Activated naive CD4-positive, alpha-beta T cell treated with anti-CD3 and anti-CD28 coated beads for 36 hours (primary cell): ENCODE measurements around the gene LYSMD4. TPM values are rescaled to one million over a fixed set of nuclear protein-coding genes. Genes with fewer than 3 reads are reported as not detected.
A peak's percentile ranks its signal among the peaks of the same experiment; 100 is the strongest.

Experiments
- CTCF ChIA-PET: fragments of 350-600 bp; sonication (Branson Sonifier 250); formaldehyde crosslinking; loops from one replicate; lab custom pipeline; 2021; ENCODE audit warnings: antibody characterized with exemption; lab: Charles Lee
- DNase-seq: peaks from one replicate; pipeline ENCODE4 v3.0.0-alpha.2; 2020
- H3K27ac Mint-ChIP-seq: one replicate; pipeline ENCODE4 v1.8.0; 2021; ENCODE audit warnings: mild to moderate bottlenecking, mixed read lengths
- H3K27me3 Mint-ChIP-seq: one replicate; pipeline ENCODE4 v1.8.0; 2021; ENCODE audit warnings: low read depth, mixed read lengths
- H3K36me3 Mint-ChIP-seq: one replicate; pipeline ENCODE4 v1.8.0; 2021; ENCODE audit warnings: low read depth, mixed read lengths
- H3K4me1 Mint-ChIP-seq: one replicate; pipeline ENCODE4 v1.8.0; 2021; ENCODE audit warnings: low read depth, mixed read lengths
- H3K4me3 Mint-ChIP-seq: one replicate; pipeline ENCODE4 v1.8.0; 2021; ENCODE audit warnings: mild to moderate bottlenecking, moderate library complexity, mixed read lengths
- H3K9me3 Mint-ChIP-seq: one replicate; pipeline ENCODE4 v1.8.0; 2021; ENCODE audit warnings: mixed read lengths
- intact Hi-C: fragments of 100-400 bp; cut with micrococcal nuclease; formaldehyde crosslinking; loops from one replicate; pipeline ENCODE4 v1.15.1; 2023
- total RNA-seq, 2 experiments: library from RNA; stranded (reverse); gene quantifications; one replicate each; pipeline ENCODE4 v1.2.3, GENCODE V29; 2021

Gene LYSMD4
- total RNA-seq, 2 experiments from 2014 or later: 4.9 TPM

DNA sequence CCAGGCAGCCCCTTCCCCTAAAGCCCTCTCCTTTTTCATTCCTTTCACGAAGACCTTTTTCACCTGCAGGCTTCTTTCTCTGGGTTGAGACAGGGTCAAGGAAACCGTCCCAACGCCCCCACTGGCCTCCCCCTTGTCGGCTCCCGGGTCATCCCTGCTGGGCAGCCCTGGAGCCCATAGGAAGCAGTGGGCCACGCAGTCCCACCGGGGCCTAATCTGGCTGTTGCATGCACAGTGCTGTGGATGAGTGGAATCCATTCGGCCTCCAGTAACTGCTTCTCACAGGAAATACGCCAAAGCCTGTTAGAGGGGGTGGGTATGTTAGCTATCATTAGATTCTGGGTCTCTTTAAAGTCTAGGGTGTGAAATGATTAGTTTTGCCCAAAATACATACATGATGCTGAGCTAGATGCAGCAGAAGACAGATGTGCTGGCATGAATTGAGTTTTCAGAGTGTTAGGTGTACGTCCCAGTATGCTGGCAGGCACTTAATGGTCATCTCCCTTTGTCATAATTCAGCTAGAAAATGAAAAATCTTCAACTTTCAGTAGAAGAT is 16.6 kb downstream of the LYSMD4 start:
- intact Hi-C loops: no loop called here
- Mint-ChIP-seq H3K36me3 (peaks cover 5% of the 10 kb centered on the region), H3K27ac (no peak overlapping the region), H3K9me3 (no peaks in the 10 kb centered on the region), H3K27me3 (no peaks in the 10 kb centered on the region), H3K4me1 (peaks cover 40% of the 10 kb centered on the region), H3K4me3 (no peak overlapping the region)
- CTCF ChIA-PET: interaction anchor here (1.0 to 4.0 kb wide), 3 partner anchors 12 to 444 kb away, joined by 4 to 30 read pairs (median 5); no protein-coding TSS in a partner anchor
- no peak for DNase-seq

DNA sequence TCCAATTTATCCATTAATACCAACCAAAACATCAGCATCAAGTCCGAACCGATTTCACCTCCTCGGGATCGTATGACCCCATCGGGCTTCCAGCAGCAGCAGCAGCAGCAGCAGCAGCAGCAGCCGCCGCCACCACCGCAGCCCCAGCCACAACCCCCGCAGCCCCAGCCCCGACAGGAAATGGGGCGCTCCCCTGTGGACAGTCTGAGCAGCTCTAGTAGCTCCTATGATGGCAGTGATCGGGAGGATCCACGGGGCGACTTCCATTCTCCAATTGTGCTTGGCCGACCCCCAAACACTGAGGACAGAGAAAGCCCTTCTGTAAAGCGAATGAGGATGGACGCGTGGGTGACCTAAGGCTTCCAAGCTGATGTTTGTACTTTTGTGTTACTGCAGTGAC is 20.8 kb downstream of the LYSMD4 start:
- no peak overlapping the region for H3K4me3 Mint-ChIP-seq
- H3K36me3 Mint-ChIP-seq: peaks cover 20% of the 10 kb centered on the region
- no peaks in the 10 kb centered on the region for H3K27me3 Mint-ChIP-seq
- no peak for DNase-seq
- H3K9me3 Mint-ChIP-seq: no peaks in the 10 kb centered on the region
- no peak overlapping the region for H3K27ac Mint-ChIP-seq
- CTCF ChIA-PET: interaction anchor here (0.7 to 1.1 kb wide), 2 partner anchors 8 to 440 kb away, joined by 3 read pairs; no protein-coding TSS in a partner anchor
- intact Hi-C loops: no loop called here
- H3K4me1 Mint-ChIP-seq: peaks cover 19% of the 10 kb centered on the region

DNA sequence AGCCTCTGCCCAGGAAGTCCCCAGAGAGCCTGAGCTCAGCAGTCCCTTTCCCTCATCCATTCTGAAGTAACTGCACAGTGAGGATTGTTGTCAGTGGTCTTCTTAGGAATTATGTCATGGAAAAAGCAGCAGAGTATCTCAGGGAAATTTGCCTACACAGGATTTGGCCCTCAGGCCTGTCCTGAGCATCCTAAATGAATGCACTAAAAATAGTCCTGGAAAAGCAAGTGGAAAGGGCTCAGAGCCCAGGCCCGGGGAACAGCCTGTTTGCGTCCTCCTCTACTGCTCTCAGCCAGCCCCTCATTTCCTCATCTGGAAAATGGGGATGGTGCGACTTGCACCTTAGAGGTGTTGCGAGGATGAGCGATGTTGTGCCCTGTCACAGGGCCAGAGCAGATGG is 21.6 kb downstream of the LYSMD4 start:
- no peak for DNase-seq

DNA sequence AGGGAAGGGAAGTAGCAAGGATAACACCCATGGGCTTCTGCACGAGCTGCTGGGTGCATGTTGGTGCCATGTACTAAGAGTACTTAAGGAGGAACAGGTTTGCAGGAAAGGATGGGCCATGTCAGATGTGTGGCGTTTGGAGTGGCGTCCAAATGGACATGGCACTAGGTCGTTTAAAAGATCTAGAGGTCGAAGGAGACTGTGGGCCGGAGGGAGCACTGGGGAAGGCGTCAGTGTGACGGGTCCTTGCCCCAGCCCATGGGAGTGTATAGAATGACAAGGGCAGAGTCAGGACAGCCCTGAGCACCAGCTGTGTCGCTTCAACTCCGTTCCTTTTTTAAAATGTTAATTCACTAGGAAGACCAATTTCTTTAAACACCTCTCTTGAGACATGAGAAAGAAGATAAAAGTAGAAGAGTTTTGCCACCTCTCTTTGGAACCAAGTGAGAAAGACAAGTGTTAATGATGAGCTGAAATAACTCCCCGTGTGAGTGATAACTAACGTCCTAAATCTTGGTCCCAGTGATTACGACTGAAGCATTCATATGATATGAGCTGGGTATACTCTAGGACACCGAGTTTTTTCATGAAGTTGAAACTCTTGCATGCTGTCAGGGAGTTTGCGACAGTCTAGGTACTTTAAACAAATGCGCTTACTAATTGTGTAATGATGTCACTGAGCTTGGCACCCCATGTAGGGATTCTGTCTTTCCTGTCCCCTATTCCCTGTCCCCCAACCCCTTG is 23.8 kb downstream of the LYSMD4 start:
- CTCF ChIA-PET: interaction anchor here (1.0 to 1.3 kb wide), 2 partner anchors 8 to 21 kb away, joined by 3 read pairs; no protein-coding TSS in a partner anchor
- no peaks in the 10 kb centered on the region for H3K9me3 Mint-ChIP-seq
- H3K27ac Mint-ChIP-seq: no peak overlapping the region
- H3K36me3 Mint-ChIP-seq: peaks cover 18% of the 10 kb centered on the region
- DNase-seq: no peak
- no peaks in the 10 kb centered on the region for H3K27me3 Mint-ChIP-seq
- peaks cover 35% of the 10 kb centered on the region for H3K4me1 Mint-ChIP-seq
- intact Hi-C loops: loop anchor here (10.0 kb wide), 1 partner anchor 625 kb away; no protein-coding TSS in a partner anchor
- no peak overlapping the region for H3K4me3 Mint-ChIP-seq

More for the DNA sequence above, 21.6 kb downstream of the LYSMD4 start:
- peaks cover 26% of the 10 kb centered on the region for H3K4me1 Mint-ChIP-seq
- no peak overlapping the region for H3K27ac Mint-ChIP-seq
- no peaks in the 10 kb centered on the region for H3K27me3 Mint-ChIP-seq
- H3K9me3 Mint-ChIP-seq: no peaks in the 10 kb centered on the region
- CTCF ChIA-PET: no interaction called here
- no peak overlapping the region for H3K4me3 Mint-ChIP-seq
- intact Hi-C loops: no loop called here
- peaks cover 20% of the 10 kb centered on the region for H3K36me3 Mint-ChIP-seq

DNA sequence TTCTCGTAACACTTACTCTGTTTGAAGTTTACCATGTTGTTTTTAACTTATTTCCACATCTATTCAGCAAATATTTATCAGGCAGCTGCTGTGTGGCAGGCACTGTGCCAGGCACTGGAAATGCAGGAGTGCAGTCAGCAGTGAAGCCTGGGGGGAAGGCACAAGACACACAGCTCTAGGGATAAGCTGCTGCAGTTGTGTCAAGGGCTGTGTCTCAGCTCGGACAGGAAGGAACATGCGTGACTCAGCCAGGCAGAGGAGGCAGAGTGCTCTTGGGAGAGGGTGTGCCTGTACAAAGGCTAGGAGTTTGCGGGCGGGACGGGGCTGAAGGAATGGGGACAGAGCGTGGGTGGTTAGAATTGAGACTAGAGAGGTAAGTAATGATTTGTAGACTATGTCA is 24.7 kb downstream of the LYSMD4 start:
- H3K27ac Mint-ChIP-seq: no peak overlapping the region
- intact Hi-C loops: loop anchor here (10.0 kb wide), 1 partner anchor 626 kb away; no protein-coding TSS in a partner anchor
- no peaks in the 10 kb centered on the region for H3K27me3 Mint-ChIP-seq
- H3K9me3 Mint-ChIP-seq: no peaks in the 10 kb centered on the region
- peaks cover 18% of the 10 kb centered on the region for H3K36me3 Mint-ChIP-seq
- peaks cover 42% of the 10 kb centered on the region for H3K4me1 Mint-ChIP-seq
- CTCF ChIA-PET: interaction anchor here (0.6 to 1.3 kb wide), 2 partner anchors 21 to 436 kb away, joined by 3 read pairs; no protein-coding TSS in a partner anchor
- DNase-seq: no peak
- no peak overlapping the region for H3K4me3 Mint-ChIP-seq

DNA sequence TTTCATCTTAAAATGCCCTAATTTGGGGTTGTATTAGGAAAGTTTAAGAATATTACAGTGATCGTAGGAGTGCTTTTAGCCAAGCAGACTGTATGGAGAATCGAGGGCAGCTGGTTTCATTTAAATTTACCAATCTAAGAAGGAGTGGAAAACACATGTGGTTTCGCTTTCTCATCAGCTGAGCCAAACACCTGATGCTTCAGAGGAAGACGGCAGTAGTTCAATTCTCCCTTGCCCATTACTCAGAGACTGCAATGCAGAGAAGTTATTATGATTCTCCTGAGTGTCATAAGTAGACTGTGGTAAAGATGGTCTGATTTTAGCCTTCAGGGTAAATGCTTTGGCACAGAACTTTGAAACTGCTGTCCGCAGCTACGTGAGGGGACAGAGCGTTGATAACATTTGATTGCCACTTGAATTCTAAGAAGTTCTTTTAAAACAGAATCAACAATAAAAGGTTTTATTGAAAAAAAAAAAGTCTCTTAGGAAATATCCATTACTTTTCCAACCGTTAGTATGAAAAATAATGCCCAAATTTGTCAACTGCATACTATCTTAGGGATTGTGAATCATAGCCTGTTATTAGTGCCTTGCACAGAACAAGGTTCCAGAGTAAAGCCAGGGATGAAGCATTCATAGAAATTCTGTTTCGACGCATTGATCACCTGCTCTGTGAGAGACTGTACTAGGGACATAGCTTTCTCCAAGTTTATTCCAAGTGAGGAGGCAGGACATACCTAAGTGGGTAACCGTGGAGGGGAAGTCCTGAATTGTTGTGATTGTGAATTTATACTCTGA is 25.6 kb downstream of the LYSMD4 start:
- Mint-ChIP-seq H3K27ac (peak overlapping the region; percentile 67), H3K36me3 (peaks cover 15% of the 10 kb centered on the region), H3K9me3 (no peaks in the 10 kb centered on the region), H3K27me3 (no peaks in the 10 kb centered on the region), H3K4me1 (peaks cover 51% of the 10 kb centered on the region), H3K4me3 (peak overlapping the region; percentile 53)
- DNase-seq: peak; percentile 76
- intact Hi-C loops: loop anchor here (1.0 to 10.0 kb wide), 4 partner anchors 13 to 627 kb away; partner anchors contain the start of gene LYSMD4
- CTCF ChIA-PET: interaction anchor here (0.5 to 1.3 kb wide), 5 partner anchors 90 to 435 kb away, joined by 3 to 7 read pairs (median 3); no protein-coding TSS in a partner anchor

DNA sequence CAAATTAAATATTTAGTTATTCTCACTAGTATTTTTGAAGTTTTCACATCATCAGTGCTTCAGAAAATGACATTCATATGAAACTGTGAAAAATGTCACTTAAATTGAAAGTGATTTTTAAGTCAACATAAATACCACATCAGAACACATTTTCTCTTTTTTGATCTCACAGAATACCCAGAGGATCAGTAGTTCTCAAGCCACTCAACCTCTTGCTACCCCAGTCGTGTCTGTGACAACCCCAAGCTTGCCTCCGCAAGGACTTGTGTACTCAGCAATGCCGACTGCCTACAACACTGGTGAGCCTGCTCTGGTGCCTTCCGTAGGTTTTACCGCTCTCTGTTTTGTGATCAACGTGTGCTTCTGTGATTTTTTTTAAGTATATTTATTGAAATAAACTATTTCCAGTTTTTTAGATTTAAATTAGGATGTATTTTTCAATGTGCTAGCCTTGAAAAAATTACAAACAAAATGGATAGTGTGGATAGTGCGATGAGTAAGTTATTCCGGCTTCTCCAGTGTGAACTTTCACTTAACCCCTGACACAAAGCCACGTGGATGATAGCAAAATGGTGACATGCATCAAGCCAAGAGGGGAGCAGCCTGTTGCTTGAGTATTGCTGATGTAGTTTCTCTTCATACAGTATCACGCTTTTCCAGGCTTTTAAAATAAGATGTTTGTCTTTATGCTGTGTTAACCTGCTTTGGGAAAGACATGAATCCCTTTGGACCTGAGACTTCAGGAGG is 26.5 kb downstream of the LYSMD4 start:
- Mint-ChIP-seq H3K9me3 (no peaks in the 10 kb centered on the region), H3K27me3 (no peaks in the 10 kb centered on the region), H3K36me3 (peaks cover 15% of the 10 kb centered on the region), H3K27ac (peak overlapping the region; percentile 67), H3K4me1 (peaks cover 51% of the 10 kb centered on the region), H3K4me3 (peak overlapping the region; percentile 53)
- CTCF ChIA-PET: interaction anchor here (0.5 to 1.3 kb wide), 4 partner anchors 372 to 614 kb away, joined by 3 to 7 read pairs (median 3); no protein-coding TSS in a partner anchor
- DNase-seq: peak; percentile 70
- intact Hi-C loops: loop anchor here (1.0 to 10.0 kb wide), 4 partner anchors 14 to 628 kb away; partner anchors contain the start of gene LYSMD4

DNA sequence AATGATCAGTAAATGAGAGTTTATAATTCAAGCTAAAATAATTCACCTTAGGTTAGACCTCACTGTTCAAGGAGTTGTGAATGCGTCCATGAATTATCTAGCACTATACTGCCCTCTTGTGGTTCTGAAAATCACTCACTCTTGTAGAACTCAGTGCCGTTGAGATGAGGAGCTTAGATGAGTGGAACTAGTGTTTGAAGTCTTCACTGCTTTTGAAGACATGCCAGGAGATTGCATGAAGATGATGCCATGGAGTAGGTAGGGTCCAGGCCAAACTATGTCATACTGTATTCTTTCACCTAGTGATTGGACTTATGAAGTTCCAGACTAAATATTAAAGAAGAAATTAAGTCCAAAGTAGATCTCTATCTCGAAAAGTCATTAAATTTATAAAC is 28.8 kb downstream of the LYSMD4 start:
- Mint-ChIP-seq H3K27me3 (no peaks in the 10 kb centered on the region), H3K4me3 (no peak overlapping the region), H3K36me3 (peaks cover 5% of the 10 kb centered on the region), H3K4me1 (peaks cover 50% of the 10 kb centered on the region), H3K27ac (no peak overlapping the region), H3K9me3 (no peaks in the 10 kb centered on the region)
- peak; percentile 48 for DNase-seq
- CTCF ChIA-PET: interaction anchor here (0.6 to 3.5 kb wide), 64 partner anchors 8 to 615 kb away, joined by 3 to 72 read pairs (median 4); partner anchors contain the start of genes LYSMD4, MEF2A and SYNM
- intact Hi-C loops: loop anchor here (1.0 to 10.0 kb wide), 9 partner anchors 52 to 630 kb away; no protein-coding TSS in a partner anchor

DNA sequence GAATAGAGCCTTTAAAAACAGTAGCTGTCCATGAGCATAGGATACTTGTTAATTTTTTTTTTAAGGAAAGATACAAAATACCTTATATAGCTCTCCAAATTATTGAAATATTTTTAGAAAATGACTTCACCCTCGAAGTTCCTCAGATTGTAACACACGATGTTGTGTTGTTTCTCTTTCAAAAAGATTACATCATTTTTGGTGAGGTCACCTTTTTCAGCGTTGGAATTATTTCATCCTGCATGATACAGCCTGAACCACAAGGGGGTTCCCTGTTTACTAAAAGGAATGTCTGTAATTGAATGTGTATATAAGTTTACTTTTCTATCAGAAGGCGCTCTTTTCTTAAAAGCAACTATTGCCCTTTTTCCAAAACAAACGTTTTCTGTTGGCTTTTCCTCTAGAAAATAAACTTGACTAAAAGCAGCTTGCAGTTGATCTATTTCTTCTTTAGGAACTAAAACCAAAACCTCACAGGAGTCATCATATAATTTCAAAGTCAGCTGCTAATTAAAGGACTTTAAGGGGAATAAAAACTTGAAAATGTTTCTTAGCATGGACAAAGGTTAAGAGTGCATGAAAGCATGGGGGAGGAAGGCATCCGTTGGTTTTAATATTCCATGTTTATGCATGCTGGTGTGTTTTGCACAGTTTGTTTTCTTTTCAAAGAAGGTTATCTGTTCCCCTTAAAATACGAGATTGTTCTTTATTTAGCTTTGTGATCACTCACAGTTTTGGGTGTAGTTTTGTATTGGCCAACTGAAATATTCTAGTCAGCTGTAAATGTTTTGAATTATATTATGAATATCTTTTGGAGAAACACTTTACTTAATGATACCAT is 29.4 kb downstream of the LYSMD4 start:
- Mint-ChIP-seq H3K4me1 (peaks cover 45% of the 10 kb centered on the region), H3K36me3 (peaks cover 2% of the 10 kb centered on the region), H3K27me3 (no peaks in the 10 kb centered on the region), H3K9me3 (no peaks in the 10 kb centered on the region), H3K4me3 (no peak overlapping the region), H3K27ac (no peak overlapping the region)
- intact Hi-C loops: loop anchor here (1.0 to 10.0 kb wide), 10 partner anchors 52 to 631 kb away; no protein-coding TSS in a partner anchor
- CTCF ChIA-PET: interaction anchor here (0.5 to 3.5 kb wide), 65 partner anchors 8 to 617 kb away, joined by 3 to 72 read pairs (median 4); partner anchors contain the start of genes LYSMD4, MEF2A and SYNM
- DNase-seq: peak; percentile 26

DNA sequence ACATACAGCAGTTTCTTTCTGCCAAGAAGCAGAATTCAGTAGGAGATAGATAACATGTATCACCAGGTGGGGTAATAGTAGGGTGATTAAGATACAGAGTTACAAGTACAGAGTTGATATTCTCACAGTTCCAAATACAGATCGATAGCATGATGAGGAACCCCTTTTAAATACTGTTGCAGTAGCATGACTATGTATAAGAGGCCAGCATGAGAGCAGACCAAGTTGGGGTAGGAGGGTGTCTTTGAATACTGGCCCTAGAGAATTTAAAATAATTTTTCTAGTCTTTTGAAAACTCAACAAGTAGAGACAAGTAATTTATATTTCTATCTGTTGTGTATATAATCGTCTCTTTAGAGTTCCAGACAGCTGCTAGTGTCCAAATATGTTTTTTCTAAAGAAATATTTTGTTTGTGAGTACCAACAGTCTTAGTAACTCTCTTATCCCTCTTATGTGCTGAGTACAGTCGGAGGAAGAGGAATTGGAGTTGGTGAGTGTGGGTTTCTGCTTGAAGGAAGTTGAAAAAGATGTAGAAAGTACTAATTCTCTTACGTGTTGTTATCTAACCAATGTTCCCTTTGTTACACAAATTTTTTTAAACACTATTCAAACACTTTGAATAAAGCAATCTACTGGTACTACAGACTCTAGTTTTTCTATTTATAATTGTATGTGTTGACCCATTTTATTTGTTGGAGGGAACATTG is 30.2 kb downstream of the LYSMD4 start:
- H3K9me3 Mint-ChIP-seq: no peaks in the 10 kb centered on the region
- CTCF ChIA-PET: interaction anchor here (0.6 to 3.5 kb wide), 25 partner anchors 12 to 603 kb away, joined by 3 to 72 read pairs (median 6); partner anchors contain the start of gene LYSMD4
- intact Hi-C loops: loop anchor here (1.0 to 10.0 kb wide), 3 partner anchors 276 to 632 kb away; no protein-coding TSS in a partner anchor
- DNase-seq: no peak
- H3K4me3 Mint-ChIP-seq: no peak overlapping the region
- peaks cover 40% of the 10 kb centered on the region for H3K4me1 Mint-ChIP-seq
- no peak overlapping the region for H3K27ac Mint-ChIP-seq
- H3K27me3 Mint-ChIP-seq: no peaks in the 10 kb centered on the region
- H3K36me3 Mint-ChIP-seq: no peaks in the 10 kb centered on the region
